Hindlimb muscle (tissue), 1 donor: ENCODE results near the gene MYEF2. TPM values are rescaled to one million over a fixed set of nuclear protein-coding genes. Genes with fewer than 3 reads are reported as not detected.

ENCODE experiments used
- DNase-seq: peaks from one replicate; pipeline ENCODE4 v3.0.0-alpha.2; 2013
- polyA plus RNA-seq: library from polyadenylated mRNA; unstranded; fragments of 120-200 nt; gene quantifications from one replicate; pipeline ENCODE4 v1.2.1, GENCODE V29; 2013; ENCODE audit not compliant: insufficient read length

The MYEF2 gene
- 11.3 TPM for polyA plus RNA-seq

- peak; percentile 48 for DNase-seq
Measured at GRCh38 chr15:48177766-48178647, at the start of gene MYEF2. MYEF2 (minus strand) TSS chr15:48178295; CDS start chr15:48178237, 58 bp downstream.

GRCh38 chr15:48225771-48226170, 47.7 kb upstream of the MYEF2 start:
- DNase-seq, result no peak

GRCh38 chr15:48222627-48223026, 44.5 kb upstream of the MYEF2 start:
- no peak for DNase-seq

GRCh38 chr15:48221885-48222284, 43.8 kb upstream of the MYEF2 start:
- peak; percentile 3 for DNase-seq

GRCh38 chr15:48221261-48221660, 43.2 kb upstream of the MYEF2 start:
- DNase-seq, result no peak

GRCh38 chr15:48205981-48206380, 27.9 kb upstream of the MYEF2 start, which contains the start of gene SLC12A1:
SLC12A1 (plus strand) TSS chr15:48206302; CDS start chr15:48207720, 1,418 bp downstream.
- DNase-seq, result no peak

GRCh38 chr15:48202068-48202467, 24.0 kb upstream of the MYEF2 start:
- DNase-seq, result no peak

- DNase-seq, result no peak
Measured at GRCh38 chr15:48191574-48192225, 13.6 kb upstream of the MYEF2 start, which contains the start of gene CTXN2. CTXN2 (plus strand) TSS chr15:48191665; CDS start chr15:48201301, 9,636 bp downstream.

GRCh38 chr15:48190932-48191573, 13.0 kb upstream of the MYEF2 start:
- peak; percentile 87 for DNase-seq

- no peak for DNase-seq
Measured at GRCh38 chr15:48186271-48186670, 8.2 kb upstream of the MYEF2 start.

GRCh38 chr15:48185529-48185928, 7.4 kb upstream of the MYEF2 start:
- no peak for DNase-seq

GRCh38 chr15:48182749-48183148, 4.7 kb upstream of the MYEF2 start:
- DNase-seq, result no peak

GRCh38 chr15:48178648-48178931, 495 bp upstream of the MYEF2 start:
- peak; percentile 3 for DNase-seq

GRCh38 chr15:48177383-48177765, 721 bp downstream of the MYEF2 start:
- peak; percentile 56 for DNase-seq

- no peak for DNase-seq
Measured at GRCh38 chr15:48176957-48177356, 1.1 kb downstream of the MYEF2 start.

- peak; percentile 11 for DNase-seq
Measured at GRCh38 chr15:48176112-48176511, 2.0 kb downstream of the MYEF2 start.

GRCh38 chr15:48175126-48175525, 3.0 kb downstream of the MYEF2 start:
- DNase-seq, result no peak

GRCh38 chr15:48170981-48171380, 7.1 kb downstream of the MYEF2 start:
- DNase-seq, result no peak

- no peak for DNase-seq
Measured at GRCh38 chr15:48168616-48169015, 9.5 kb downstream of the MYEF2 start.

- DNase-seq, result no peak
Measured at GRCh38 chr15:48153526-48153925, 24.6 kb downstream of the MYEF2 start.

- no peak for DNase-seq
Measured at GRCh38 chr15:48149858-48150257, 28.2 kb downstream of the MYEF2 start.

- no peak for DNase-seq
Measured at GRCh38 chr15:48147358-48147757, 30.7 kb downstream of the MYEF2 start.

- DNase-seq, result no peak
Measured at GRCh38 chr15:48145923-48146322, 32.2 kb downstream of the MYEF2 start.
